Left hindlimb (tissue), 1 donor: Measurements from ENCODE around the gene ARHGAP42.

Source experiments
- DNase-seq: peaks from one replicate; pipeline ENCODE4 v3.0.0-alpha.2; 2018

ARHGAP42 gene

GRCh38 chr11:100929377-100929776 lies 242.3 kb downstream of the ARHGAP42 start:
- DNase-seq: no peak

GRCh38 chr11:100930185-100930778 lies 243.2 kb downstream of the ARHGAP42 start:
- no peak for DNase-seq

- no peak for DNase-seq
Observed at GRCh38 chr11:100932474-100933100, 245.5 kb downstream of the ARHGAP42 start.

GRCh38 chr11:100936781-100937180 lies 249.7 kb downstream of the ARHGAP42 start:
- DNase-seq: no peak

GRCh38 chr11:100939571-100939970 lies 252.5 kb downstream of the ARHGAP42 start:
- DNase-seq: peak; percentile 52

- DNase-seq: no peak
Observed at GRCh38 chr11:100940111-100940510, 253.0 kb downstream of the ARHGAP42 start.

GRCh38 chr11:100941033-100941432 lies 253.9 kb downstream of the ARHGAP42 start:
- DNase-seq: no peak

GRCh38 chr11:100942016-100942415 lies 254.9 kb downstream of the ARHGAP42 start:
- peak; percentile 38 for DNase-seq

GRCh38 chr11:100948936-100949335 lies 261.8 kb downstream of the ARHGAP42 start:
- DNase-seq: no peak

GRCh38 chr11:100949443-100949842 lies 262.4 kb downstream of the ARHGAP42 start:
- no peak for DNase-seq

GRCh38 chr11:100955318-100955717 lies 268.2 kb downstream of the ARHGAP42 start:
- DNase-seq: no peak

- no peak for DNase-seq
Observed at GRCh38 chr11:100956351-100956750, 269.3 kb downstream of the ARHGAP42 start.

- no peak for DNase-seq
Observed at GRCh38 chr11:100957499-100957898, 270.4 kb downstream of the ARHGAP42 start.

GRCh38 chr11:100961633-100962032 lies 274.5 kb downstream of the ARHGAP42 start:
- no peak for DNase-seq

GRCh38 chr11:100963375-100963774 lies 276.3 kb downstream of the ARHGAP42 start:
- no peak for DNase-seq

GRCh38 chr11:100964435-100964834 lies 277.3 kb downstream of the ARHGAP42 start:
- DNase-seq: no peak

GRCh38 chr11:100965346-100965745 lies 278.3 kb downstream of the ARHGAP42 start:
- no peak for DNase-seq

GRCh38 chr11:100966366-100966765 lies 279.3 kb downstream of the ARHGAP42 start:
- no peak for DNase-seq

- no peak for DNase-seq
Observed at GRCh38 chr11:100969008-100969407, 281.9 kb downstream of the ARHGAP42 start.

GRCh38 chr11:100970283-100971164 lies 283.4 kb downstream of the ARHGAP42 start:
- no peak for DNase-seq

- DNase-seq: no peak
Observed at GRCh38 chr11:100972046-100972445, 285.0 kb downstream of the ARHGAP42 start.

- no peak for DNase-seq
Observed at GRCh38 chr11:100978442-100978841, 291.4 kb downstream of the ARHGAP42 start.

- no peak for DNase-seq
Observed at GRCh38 chr11:100978939-100979338, 291.9 kb downstream of the ARHGAP42 start.

- no peak for DNase-seq
Observed at GRCh38 chr11:100980156-100980555, 293.1 kb downstream of the ARHGAP42 start.
